Stimulated activated naive CD8-positive, alpha-beta T cell treated with anti-CD3 and anti-CD28 coated beads, Interleukin-15, Interleukin-2, amounts not matched to agents 100 U/mL and 50 U/mL, for 24 hours (primary cell): ENCODE measurements around the gene P2RX4.
A peak's percentile ranks its signal among the peaks of the same experiment; 100 is the strongest.
"Not testable (repeated sequence)": the region's sequence is repeated elsewhere in the genome, so short reads cannot be mapped to it uniquely, and the experiment has no call there.

Source experiments
- ATAC-seq: fragments of 150-1000 bp; cut with Tn5 transposase; one replicate; pipeline ENCODE4 v1.10.0; 2021
- DNase-seq: peaks from one replicate; pipeline ENCODE4 v3.0.0; 2021

The P2RX4 gene

DNA sequence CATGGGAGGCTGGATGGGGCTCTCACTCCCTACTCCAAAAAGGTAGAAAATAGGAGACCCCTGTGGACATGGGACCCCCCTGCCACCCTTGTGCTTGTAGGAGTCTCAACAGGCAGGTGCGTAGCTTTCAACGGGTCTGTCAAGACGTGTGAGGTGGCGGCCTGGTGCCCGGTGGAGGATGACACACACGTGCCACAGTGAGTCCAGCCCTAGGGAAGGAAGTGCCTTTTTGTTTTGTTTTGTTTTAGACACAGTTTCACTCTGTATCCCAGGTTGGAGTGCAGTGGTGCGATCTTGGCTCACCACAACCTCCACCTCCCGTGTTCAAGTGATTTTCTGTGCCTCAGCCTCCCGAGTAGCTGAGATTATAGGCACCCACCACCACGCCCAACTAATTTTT lies 12.9 kb downstream of the P2RX4 start:
- no peak for DNase-seq
- ATAC-seq, result no peak

DNA sequence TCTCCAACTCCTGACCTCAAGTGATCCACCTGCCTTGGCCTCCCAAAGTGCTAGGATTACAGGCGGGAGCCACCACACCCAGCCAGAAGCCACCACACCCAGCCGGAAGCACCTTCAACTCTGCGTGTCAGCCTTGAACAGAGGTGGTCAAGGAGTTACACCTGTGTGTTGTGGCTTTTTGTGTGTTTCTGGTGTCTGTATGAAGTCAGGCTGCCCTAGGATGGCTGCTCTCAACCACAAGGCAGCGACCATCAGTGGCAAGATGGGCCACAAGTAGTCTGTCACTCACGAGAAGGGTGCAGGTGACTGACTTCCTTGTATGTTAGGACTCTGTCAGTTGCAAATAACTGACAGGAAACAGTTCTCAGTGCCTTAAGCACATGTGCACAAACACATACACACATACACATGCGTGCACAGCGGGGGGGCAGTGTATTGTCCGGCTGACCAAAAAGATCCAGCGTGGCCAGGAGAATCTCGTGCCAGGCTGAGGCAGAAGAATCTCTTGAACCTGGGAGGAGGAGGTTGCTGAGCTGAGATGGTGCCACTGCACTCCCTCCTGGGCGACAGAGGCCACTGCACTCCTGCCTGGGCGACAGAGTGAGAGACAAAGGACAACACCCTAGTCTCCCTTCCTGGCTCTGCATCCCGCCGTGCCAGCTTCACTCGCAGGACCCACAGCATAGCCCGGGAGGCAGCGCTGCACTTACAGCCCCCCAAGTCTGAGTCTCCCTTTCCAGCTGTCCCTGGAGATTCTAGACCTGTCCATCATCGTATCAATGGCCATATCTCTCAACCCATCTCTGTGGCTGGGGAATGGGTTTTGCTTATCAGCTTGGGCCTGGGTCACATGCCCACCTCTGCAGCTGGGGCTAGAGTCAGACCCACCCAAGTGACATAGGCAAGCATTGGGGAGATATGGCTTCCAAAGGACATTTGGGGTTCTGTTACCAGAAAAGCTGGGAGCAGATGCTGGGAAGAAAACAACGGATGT lies 13.7 kb downstream of the P2RX4 start:
- peak; percentile 64 for ATAC-seq
- DNase-seq, result peak; percentile 39

DNA sequence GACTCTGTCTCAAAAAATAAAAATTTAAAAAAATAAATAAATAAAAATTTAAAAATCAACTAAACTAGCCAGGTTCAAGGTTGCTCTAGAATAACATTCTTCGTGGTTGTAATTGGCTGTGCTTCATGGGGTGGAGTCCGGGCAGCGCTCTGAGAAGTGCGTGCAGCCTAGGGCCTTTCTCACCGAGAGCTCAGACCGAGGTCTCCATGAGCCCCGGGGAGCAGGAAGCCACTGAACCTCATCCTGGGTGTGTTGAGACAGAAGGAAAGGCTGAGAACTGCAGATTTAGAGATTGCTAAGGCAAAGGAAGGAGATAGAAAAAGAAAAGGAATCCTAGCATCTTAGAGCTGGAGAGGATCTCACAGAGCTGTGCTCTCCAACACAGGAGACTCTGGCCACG lies 14.7 kb downstream of the P2RX4 start:
- DNase-seq, result no peak
- ATAC-seq, result peak; percentile 41

DNA sequence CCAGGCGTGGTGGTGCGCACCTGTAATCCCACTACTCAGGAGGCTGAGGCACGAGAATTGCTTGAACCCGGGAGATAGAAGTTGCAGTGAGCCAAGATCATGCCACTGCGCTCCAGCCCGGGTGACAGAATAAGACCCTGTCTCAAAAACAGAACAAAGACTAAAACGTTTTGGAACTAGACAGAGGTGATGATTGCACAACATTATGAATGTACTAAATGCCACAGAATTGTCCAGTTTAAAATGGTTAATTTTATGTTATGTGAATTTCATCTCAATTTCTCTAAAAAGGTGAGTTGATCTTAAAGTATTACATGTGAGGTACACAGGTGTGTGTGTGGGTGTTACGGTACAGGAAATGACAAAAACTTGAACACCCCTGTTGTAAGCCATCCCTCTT lies 16.5 kb downstream of the P2RX4 start:
- ATAC-seq (no peak), DNase-seq (no peak)

DNA sequence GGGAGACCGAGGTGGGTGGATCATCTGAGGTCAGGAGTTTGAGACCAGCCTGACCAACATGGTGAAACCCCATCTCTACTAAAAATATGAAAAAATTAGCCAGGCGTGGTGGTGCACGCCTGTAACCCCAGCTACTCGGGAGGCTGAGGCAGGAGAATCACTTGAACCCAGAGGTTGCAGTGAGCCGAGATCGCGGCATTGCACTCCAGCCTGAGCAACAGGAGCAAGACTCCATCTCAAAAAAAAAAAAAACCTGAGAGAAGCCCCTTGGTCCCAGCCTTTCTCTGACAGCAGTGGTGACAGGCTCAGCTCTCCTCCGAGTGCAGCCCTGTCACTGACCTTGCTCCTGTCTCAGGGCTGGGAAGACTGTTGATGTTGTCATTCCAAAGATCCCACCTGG lies 16.9 kb downstream of the P2RX4 start:
- ATAC-seq, DNase-seq: not testable (repeated sequence)

DNA sequence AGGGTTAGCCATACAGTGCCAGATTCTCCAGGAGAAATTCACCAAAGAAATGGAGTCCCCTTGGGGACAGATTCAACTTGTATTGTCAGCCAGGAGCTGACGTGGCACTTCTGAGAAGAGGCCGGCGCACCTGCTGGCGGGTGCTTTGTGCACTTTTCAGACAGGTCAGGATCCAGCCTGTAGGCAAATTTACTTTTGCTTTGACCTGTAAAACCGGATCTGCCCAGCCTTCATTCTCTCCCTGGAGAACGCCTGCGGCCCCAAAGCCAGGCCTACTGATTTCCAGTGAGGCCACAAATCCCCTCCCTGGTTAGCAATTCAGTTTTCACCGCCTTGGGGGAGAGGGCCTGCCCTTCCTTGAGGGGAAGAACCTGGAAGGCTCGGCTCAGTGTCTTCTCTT lies 17.4 kb downstream of the P2RX4 start:
- no peak for ATAC-seq
- no peak for DNase-seq

DNA sequence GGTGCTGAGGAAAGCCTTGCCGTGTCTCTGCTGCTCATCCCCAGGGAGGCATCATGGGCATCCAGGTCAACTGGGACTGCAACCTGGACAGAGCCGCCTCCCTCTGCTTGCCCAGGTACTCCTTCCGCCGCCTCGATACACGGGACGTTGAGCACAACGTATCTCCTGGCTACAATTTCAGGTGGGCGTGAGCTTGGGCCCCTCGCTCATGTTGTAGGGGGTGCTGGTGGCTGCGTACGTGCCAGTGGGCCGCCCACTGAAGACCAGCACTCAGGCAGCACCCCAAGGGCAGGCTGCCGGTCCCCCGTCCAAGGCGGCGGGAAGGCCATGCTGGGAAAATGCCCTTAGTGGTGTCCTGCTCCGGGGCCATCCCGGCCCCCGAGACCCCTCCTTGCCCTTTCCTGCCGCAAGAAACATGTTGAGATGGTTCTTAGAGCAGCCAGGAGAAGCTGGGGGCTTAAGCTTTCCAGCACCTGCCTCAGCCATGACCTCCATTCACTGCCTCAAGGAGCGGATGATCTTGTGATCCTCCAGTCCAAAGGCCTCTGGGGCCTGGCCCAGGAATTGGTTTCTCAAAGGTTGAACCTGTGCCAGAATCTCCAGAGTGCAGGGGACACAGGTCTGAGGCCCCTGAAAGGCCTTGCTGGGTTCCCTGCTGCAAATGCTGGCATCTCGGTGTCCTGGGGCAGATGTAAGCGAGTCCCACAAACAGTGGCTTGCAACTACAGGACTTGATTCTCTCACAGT lies 19.2 kb downstream of the P2RX4 start:
- no peak for ATAC-seq
- no peak for DNase-seq

DNA sequence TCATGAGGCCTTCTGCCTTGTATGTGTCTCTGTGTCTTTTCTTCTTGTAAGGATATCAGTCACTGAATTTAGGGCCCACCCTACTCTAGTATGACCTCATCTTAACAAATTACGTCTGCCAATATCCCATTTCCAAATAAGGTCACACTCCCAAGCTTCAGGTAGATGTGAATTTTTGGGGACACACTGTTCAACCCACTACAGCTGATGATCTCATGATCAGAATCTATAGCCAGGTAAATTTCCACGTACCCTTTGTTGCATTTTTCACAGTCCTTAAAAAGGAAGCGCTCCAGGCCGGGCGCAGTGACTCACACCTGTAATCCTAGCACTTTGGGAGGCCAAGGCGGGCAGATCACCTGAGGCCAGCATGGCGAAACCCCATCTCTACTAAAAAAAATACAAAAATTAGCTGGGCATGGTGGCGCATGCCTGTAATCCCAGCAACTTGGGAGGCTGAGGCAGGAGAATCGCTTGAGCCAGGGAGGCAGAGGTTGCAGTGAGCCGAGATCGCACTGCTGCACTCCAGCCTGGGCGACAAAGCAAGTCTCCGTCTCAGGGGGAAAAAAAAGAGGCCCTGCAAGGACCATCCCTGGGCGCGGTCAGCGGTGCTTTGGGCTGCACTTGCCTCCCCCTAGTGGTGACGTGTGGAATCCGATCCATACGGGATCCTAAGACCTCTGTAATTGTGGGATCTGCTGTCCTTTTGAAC lies 20.1 kb downstream of the P2RX4 start:
- ATAC-seq (peak; percentile 82), DNase-seq (peak; percentile 77)

DNA sequence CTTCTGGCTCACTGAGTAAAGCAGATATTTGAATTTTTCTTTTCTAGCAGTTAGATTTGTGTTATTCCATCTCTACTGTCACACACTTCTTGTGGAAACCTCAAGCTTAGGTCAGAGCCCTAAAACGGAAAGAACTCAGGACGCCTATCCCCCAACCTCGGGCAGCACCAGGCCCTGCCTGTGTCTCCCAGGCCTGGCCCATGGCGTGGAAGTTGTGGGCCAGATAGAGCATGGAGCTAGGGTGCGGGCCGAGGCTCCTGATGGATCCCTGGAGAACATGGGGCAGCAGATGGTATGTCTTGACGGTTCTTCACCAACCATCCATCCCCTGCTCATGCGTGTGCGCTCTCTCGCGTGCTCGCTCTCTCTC lies 20.6 kb downstream of the P2RX4 start:
- DNase-seq (no peak), ATAC-seq (no peak)

DNA sequence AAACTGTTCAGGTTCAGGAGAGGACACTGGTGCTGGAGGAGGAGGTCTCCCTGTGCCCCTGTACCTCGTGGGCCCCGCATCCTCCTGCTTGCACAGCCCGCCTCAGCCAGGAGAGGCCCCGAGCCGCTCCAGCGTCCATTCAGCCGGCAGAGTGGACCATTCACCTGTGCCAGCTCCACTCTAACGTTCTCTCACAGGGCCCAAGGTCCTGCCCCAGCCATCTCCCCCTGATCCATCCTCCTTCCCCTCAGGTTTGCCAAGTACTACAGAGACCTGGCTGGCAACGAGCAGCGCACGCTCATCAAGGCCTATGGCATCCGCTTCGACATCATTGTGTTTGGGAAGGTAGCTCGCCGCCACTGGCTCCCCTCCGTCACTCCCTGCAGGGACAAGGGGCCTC lies 22.2 kb downstream of the P2RX4 start:
- ATAC-seq, result peak; percentile 15
- no peak for DNase-seq

DNA sequence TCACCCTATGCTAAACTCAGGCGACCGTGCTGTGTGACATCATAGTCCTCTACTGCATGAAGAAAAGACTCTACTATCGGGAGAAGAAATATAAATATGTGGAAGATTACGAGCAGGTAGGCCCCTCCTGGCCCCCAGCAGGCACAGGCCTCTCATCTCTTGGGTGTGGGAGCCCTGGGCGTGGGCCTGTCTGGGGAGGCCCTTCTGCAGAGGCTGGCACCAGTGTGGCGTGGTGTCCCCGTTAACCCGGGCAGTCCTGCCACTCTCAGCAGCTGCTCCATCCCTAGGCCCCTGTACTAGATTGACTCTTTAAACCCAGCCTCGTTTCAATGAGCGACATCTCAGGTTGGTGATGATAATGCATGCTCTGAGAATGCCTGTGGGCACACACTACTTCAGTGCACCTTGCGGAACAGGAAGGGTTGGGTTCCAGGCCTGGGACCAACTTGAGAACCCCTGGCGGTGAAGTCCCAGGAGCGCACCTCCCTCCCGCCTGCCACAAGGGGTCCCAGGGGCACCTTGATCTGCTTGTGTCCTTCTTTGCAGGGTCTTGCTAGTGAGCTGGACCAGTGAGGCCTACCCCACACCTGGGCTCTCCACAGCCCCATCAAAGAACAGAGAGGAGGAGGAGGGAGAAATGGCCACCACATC lies 23.2 kb downstream of the P2RX4 start:
- no peak for DNase-seq
- no peak for ATAC-seq

DNA sequence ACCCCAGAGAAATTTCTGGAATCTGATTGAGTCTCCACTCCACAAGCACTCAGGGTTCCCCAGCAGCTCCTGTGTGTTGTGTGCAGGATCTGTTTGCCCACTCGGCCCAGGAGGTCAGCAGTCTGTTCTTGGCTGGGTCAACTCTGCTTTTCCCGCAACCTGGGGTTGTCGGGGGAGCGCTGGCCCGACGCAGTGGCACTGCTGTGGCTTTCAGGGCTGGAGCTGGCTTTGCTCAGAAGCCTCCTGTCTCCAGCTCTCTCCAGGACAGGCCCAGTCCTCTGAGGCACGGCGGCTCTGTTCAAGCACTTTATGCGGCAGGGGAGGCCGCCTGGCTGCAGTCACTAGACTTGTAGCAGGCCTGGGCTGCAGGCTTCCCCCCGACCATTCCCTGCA lies 23.7 kb downstream of the P2RX4 start:
- ATAC-seq (no peak), DNase-seq (no peak)

DNA sequence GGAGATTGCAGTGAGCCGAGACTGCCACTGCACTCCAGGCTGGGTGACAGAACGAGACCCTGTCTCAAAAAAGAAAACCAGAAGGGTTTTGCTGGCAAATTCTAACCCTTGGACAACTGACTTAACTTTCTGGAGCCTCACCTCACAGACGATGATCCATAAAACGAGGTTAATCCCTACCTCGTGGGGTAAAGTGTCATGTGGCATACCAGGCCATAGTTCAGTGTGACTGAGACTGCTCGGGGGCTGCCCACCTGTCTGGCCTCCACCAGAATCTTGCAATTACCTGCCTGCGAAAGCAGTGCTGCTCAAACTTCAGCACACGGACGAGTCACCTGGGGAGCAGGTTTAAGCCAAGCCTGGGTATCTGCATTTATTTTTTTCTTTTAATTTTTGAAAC lies 26.8 kb downstream of the P2RX4 start:
- ATAC-seq, result no peak
- no peak for DNase-seq

DNA sequence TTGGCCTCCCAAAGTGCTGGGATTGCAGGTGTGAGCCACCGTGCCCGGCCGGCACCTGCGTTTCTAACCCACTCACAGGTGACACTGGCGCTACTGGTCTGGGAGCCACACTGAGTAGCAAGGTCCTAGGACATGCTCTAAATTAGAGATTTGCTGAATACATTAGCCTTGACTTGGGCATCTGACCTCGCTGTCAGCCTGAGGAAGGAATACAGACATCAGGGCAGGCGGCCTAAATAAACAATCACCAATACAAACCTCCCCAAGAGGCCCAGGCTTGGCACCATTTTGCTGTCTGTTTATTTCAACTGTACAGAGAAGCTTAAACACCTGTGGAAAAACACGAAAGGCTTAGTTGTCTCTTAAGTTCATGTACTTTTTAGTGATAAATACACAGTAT lies 27.5 kb downstream of the P2RX4 start:
- DNase-seq (no peak), ATAC-seq (no peak)

DNA sequence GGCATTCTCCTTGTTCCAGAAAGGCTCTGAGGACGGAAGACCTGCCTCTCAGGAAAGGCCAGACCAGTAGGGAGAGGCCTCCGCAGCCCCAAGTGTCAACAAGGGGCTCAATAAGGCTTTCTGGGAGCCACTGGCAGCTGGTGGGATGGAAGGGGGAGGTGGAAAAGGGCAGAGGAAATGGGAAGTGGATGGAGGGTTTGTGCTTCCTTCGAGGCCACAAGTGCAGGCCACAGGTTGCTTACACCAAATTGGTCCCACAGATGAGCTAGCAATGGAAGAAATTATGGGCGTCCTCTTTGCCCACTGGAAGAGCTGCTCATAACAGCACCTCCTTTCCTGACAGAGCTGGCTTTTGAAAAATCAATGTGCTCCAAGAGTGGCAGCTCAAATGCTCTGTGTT lies 28.2 kb downstream of the P2RX4 start:
- DNase-seq (no peak), ATAC-seq (no peak)

DNA sequence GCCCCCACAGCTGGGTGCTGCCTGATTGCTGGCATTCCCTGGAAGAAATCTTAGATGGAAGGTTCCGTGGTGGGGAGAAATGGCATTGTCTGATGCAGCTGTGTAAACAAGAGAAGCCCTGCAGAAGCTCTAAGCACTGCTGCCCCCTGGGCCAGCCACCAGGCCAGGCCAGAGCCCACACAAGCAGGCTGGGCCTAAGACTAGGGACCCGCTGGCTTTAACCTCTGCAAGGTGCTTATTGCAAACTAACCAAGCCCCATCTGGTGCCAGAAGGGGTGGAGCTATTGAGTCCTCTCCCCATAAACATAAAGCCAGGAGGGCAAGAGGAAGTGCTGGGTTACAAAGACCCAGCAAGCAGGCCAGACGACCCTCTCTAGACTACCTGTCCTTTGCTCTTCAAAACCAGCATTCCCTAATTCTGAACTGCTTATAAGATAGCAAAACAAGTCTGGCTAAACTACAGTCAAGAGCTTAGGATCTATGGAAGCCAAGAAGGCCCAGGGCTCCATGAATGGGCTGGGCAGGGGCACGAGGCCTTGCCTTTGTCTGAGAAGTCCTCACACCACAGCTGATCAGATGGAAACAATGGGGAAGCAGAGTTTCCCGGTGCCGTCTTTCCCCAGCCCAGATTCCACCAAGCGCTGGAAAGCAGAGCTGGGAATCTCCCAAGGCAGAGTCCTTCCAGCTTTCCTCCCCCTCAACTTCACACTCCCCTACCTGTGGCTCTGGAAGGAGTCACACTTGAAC lies 28.8 kb downstream of the P2RX4 start:
- DNase-seq (no peak), ATAC-seq (no peak)

DNA sequence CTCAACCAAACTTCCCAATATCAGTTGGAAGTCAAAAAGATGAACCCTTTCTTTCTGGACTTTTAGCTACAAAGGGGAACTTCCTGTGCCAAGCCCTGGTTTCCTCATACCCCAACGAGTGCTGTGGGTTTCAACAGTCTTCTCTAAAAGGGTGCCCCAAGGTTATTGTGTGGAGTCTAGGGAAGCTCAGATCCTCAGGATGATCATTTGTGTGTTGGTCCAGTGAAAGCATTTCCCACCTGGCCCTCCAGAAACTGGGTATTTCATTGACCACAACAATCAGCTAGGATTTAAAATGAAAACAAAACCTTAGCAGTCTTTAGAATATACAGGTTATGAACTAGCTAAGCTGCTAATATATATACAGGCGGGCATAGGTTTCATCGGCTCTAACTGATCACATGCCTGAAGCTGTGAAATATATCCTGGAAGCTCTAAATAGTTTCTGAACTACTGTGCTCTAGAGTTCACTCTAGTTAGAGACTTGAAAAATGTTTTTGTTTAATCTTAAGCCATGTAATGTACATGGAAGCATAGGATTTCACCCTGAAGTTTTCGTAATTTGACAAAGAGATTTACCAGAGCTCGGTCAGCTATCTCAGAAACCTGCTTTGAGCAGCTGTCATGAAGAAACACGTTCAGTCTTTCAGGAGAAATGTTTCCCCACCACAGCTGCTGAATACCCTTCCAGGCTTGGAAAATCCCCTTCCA lies 29.6 kb downstream of the P2RX4 start:
- ATAC-seq, result no peak
- no peak for DNase-seq

DNA sequence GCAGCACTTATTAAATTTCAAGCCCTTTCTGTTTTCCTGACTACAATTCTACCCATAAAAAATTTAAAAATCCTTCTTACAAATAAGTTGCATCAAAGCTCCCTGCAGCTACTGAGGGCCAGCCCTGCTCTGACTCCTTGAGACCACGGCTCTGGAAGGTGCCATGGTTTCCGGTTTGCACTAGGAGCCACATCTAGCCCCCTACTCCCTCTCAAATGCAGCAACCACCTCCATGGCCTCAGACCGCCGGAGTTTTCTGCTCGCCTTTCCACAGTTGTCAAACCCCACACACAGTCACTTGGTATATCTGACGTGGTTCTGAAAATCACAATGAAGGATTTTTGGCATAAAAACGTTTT lies 30.1 kb downstream of the P2RX4 start:
- DNase-seq, result no peak
- no peak for ATAC-seq

DNA sequence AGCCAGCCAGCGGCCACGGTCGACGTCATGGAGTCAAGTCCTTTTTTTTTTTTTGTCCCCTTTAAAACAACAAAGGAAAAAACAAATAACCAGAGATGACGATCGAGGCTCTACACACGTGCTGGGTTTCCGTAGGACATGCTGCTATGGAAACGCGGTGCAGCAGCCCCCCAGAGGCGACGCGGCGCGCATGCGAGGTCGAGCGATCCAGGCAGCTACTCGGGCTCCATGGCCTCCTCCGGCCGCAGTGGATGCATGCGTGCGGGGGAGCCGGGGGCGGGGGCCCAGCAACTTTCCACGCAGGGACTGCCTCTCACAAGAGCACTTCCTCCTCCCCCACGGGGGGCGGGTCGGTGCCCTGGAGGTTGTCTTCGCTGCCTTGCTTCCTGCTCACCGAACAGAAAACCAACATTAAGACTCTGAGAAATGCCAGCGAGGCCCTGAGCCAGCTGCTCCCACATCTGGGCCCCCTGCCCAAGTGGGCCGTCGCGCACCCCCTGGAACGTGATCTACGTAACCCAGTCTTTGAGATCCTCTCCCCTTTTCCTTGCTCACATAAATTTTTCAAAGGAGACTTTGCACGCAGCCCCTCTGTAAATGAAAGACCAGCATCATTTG lies 30.7 kb downstream of the P2RX4 start:
- DNase-seq (peak; percentile 81), ATAC-seq (peak; percentile 79)

DNA sequence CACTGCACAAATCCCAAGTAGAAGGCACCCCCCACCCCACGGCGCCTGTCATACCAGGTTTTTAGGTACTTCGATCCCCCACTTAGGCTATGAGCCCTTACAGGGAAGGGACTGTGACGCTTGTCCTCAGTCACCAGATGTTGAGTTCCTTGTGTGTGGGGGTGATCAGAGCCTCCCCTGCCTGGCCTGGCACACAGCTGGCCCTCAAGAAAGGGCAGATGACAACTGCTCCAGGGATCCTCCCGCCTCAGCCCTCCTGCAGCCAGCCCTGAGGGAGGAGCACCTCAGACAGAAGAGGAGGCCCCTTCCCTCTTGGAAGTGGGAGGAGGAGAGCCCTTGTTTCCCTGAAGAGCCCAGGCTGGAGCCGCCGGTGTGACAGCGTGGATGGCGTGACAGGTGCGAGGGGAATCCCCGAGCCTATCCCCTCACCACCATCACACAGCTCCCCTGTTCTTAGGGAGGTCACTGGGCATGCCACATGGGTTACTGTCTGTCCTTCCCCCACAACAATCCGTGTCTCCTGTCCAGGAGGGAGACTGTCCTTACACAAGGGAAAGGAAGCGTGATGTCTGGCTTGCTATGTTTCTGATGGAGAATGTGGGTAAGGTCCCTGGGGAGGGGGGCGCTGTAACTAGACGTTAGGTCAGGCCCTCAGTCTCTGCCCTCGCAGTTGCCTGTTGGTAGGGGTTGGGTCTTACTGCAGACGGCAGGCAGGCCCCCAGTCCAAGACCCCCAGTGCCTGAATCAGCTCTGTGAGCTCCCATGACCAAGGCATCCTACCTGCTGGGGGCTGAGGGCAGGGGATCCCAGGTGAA lies 31.4 kb downstream of the P2RX4 start:
- peak; percentile 6 for ATAC-seq
- no peak for DNase-seq
